ENCODE measurements around the gene VSNL1.

DNA sequence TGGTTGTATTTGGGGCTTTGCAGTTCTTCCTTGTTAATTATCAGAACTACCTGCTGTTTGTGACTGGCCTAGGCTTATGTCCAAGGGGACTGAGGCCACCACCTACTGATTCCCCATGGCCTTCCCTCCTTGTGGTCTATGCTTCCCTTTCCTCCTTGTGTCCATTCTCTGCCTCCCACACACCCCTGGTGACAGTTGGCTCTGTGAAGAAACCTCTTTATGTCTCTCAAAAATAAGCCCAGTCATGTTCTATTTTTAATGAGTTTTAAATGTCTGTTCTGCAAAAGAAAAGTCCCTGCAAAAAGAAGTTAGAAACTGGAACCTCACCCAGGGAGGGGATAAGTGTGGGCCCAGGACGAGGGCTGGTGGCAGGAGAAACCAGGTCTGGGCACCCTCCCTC is 108.1 kb downstream of the VSNL1 start:
- TF ChIP-seq CTCF (IDR thresholded peaks at IDR 0.05) (no peak), POLR2A (IDR thresholded peaks at IDR 0.05) (no peak)
